ENCODE results near the gene CD34. TPM values are rescaled to one million over a fixed set of nuclear protein-coding genes. Genes with fewer than 3 reads are reported as not detected.

The CD34 gene
- total RNA-seq, 1 experiment from 2014 or later = 0.35 TPM

DNA sequence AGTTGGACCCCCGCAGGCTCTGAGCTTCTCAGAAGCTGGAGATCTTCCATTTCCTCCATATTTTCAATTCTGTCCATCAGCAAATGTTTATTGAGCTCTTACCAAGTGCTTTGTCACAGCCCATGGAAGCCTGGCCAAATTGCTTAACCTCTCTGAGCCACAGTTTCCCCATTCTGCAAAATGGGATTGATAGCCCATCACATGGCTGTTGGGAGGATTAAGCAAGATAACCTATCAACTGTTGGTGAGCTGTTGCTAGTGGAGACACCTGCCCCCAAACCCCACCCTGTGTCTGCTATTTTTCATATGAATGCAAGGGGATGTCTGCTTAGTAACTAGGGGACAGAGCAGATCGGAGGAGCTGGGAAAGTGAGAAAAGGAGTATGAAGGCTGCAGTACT lies 38.3 kb downstream of the CD34 start:
- no peak overlapping the region for H3K14ac ChIP-seq (ENCODE audit: insufficient read depth, low read length)
- WGBS (ENCODE audit: extremely low coverage, insufficient read length, low lambda C conversion rate) = no CpG with 5 or more reads among the region's 2 CpGs
- no peaks in the 10 kb centered on the region for H3K9me3 ChIP-seq (ENCODE audit: control insufficient read depth, low read depth, low read length)
- TF ChIP-seq, protein P1, sequence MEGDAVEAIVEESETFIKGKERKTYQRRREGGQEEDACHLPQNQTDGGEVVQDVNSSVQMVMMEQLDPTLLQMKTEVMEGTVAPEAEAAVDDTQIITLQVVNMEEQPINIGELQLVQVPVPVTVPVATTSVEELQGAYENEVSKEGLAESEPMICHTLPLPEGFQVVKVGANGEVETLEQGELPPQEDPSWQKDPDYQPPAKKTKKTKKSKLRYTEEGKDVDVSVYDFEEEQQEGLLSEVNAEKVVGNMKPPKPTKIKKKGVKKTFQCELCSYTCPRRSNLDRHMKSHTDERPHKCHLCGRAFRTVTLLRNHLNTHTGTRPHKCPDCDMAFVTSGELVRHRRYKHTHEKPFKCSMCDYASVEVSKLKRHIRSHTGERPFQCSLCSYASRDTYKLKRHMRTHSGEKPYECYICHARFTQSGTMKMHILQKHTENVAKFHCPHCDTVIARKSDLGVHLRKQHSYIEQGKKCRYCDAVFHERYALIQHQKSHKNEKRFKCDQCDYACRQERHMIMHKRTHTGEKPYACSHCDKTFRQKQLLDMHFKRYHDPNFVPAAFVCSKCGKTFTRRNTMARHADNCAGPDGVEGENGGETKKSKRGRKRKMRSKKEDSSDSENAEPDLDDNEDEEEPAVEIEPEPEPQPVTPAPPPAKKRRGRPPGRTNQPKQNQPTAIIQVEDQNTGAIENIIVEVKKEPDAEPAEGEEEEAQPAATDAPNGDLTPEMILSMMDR (conservative IDR thresholded peaks at IDR 0.05) = no peak
- H2BK120ac ChIP-seq (ENCODE audit: low read depth, low read length, poor library complexity, severe bottlenecking) = no peak overlapping the region
- H2BK20ac ChIP-seq (ENCODE audit: low read depth, low read length, poor library complexity, severe bottlenecking) = no peak overlapping the region
- no peaks in the 10 kb centered on the region for H3K79me2 ChIP-seq (ENCODE audit: insufficient read depth, low read length)
- no peak overlapping the region for H4K91ac ChIP-seq (ENCODE audit: insufficient read length, low read depth, low read length)
- no peak overlapping the region for H2BK12ac ChIP-seq (ENCODE audit: insufficient read length, low read depth, low read length)
- no peak overlapping the region for H2BK5ac ChIP-seq (ENCODE audit: insufficient read length, low read length)
- H3K4me1 ChIP-seq (ENCODE audit: insufficient read depth, low read length) = no peaks in the 10 kb centered on the region; the same call in 1 of the 2 replicates
- Mint-ChIP-seq H3K27ac (no peak overlapping the region; a peak in 1 of 7 replicates), H3K4me1 (peaks cover 18 to 23% of the 10 kb centered on the region in 2 experiments), H3K9me3 (no peaks in the 10 kb centered on the region), H3K4me3 (no peak overlapping the region), H3K27me3 (ENCODE audit: low read depth) (peaks cover 27% of the 10 kb centered on the region), H3K36me3 (ENCODE audit: insufficient read depth in 1 of 3, low read depth in 3 of 3) (no peaks in the 10 kb centered on the region)
- no peak overlapping the region for H3K27ac ChIP-seq (ENCODE audit: insufficient read length, low read depth, low read length)
- H3K9ac ChIP-seq (ENCODE audit: extremely low read depth, insufficient read length, low read length) = no peak overlapping the region
- H3K56ac ChIP-seq (ENCODE audit: insufficient read length, low read depth, low read length) = no peak overlapping the region
- no peak overlapping the region for H4K8ac ChIP-seq (replicated peaks; ENCODE audit: insufficient read length, low read depth, low read length)
- no peak overlapping the region for H3K18ac ChIP-seq (ENCODE audit: insufficient read length, low read depth, low read length)
- H3K79me1 ChIP-seq (ENCODE audit: insufficient read depth, low read depth, low read length, poor library complexity, severe bottlenecking) = no peaks in the 10 kb centered on the region
- no peak for DNase-seq
- no peak overlapping the region for H2AK5ac ChIP-seq (ENCODE audit: insufficient read length, low read length)
- H3K23me2 ChIP-seq (ENCODE audit: insufficient read length, low read depth, low read length, poor library complexity, severe bottlenecking) = peaks cover 5% of the 10 kb centered on the region
- no peak overlapping the region for H4K5ac ChIP-seq (ENCODE audit: insufficient read length, low read depth, low read length)
- H4K20me1 ChIP-seq (ENCODE audit: control insufficient read depth, insufficient read depth, insufficient read length) = no peaks in the 10 kb centered on the region
- H3K4ac ChIP-seq (ENCODE audit: low read depth, low read length) = no peak overlapping the region
- H2BK15ac ChIP-seq (ENCODE audit: low read depth, low read length) = no peak overlapping the region
- H3K23ac ChIP-seq (ENCODE audit: insufficient read length, low read depth, low read length) = no peak overlapping the region
- no peak overlapping the region for H2AFZ ChIP-seq (ENCODE audit: low read length)
- no peaks in the 10 kb centered on the region for H3K27me3 ChIP-seq (ENCODE audit: insufficient read depth, low read length)
- no peak overlapping the region for H3T11ph ChIP-seq (ENCODE audit: low read length)
- no peak overlapping the region for H3K4me2 ChIP-seq (ENCODE audit: insufficient read depth, insufficient read length, low read length)

All from H9 (cell line).